Activated CD8-positive, alpha-beta memory T cell treated with anti-CD3 and anti-CD28 coated beads, Interleukin-2, amount 50 U/mL, for 1 hour (primary cell): Measurements from ENCODE around the gene ECM2.

Source experiments
- DNase-seq: peaks from one replicate; pipeline ENCODE4 v3.0.0-alpha.2; 2020; ENCODE audit errors: extremely low read depth

The ECM2 gene

DNA sequence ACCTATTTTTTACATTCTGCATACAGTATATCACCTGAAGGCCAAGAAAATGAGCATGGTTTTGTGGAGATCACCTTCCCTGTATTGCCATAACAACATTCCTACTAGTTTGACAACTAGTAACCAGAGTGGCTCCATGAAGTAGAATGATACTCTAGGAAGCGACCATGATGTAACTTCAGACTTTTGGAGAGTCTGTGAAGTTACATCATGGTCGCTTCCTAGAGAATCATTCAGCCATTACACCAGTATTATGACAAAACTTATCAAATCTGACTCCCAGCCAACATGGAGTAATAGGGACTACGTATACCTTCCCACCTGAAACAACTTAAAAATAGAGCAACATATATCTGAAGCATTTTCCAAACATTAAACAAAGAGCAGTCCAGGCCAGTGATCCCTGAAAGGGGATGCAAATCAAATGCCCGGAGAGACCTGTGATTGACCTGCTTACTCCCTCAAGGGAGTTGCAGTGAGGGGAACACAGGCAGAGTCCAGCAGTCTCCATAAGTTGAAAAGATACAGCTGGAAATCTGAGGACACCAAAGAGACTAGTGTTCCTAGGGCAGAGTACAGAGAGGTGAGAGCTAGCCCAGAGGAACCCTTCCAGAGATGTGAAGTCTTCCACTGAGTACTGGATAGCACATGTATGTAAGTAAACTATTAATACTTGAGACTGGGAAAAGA lies 7.8 kb downstream of the ECM2 start:
- DNase-seq: no peak

DNA sequence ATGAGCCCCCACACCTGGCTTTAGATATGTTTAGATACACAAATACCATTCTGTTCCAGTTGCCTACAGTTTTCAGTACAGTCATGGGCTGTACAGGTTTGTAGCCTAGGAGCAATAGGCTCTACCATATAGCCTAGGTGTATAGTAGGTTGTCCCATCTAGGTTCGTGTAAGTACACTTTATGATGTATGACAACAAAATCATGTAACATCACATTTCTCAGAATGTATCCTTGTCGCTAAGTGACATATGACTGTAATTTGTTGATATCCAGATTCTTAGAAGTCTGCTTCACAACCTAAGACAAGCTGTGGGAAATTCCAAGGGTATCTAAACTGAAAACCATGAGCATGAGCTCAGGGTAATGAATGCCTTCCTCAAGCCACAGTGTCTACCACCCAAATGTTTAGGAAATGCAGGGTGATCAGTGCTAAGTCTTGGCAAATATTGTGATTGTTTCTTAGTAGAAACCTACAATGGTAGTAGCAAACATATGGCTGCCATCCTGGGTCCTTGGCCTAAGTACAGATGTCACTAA lies 8.4 kb downstream of the ECM2 start:
- no peak for DNase-seq

DNA sequence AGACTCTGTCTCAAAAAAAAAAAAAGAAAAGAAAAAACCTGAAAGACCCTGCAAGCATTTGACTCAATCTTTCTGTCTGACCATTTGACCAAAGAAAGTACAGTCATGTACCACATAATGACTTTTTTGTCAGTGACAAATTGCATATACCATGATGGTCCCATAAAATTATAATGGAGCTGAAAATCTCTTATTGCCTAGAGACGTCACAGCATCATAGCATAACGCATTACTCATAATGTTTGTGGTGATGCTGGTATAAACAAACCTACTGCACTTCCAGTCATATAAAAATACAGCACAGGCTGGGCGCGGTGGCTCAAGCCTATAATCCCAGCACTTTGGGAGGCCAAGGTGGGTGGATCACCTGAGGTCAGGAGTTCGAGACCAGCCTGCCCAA lies 10.5 kb downstream of the ECM2 start:
- DNase-seq: no peak

DNA sequence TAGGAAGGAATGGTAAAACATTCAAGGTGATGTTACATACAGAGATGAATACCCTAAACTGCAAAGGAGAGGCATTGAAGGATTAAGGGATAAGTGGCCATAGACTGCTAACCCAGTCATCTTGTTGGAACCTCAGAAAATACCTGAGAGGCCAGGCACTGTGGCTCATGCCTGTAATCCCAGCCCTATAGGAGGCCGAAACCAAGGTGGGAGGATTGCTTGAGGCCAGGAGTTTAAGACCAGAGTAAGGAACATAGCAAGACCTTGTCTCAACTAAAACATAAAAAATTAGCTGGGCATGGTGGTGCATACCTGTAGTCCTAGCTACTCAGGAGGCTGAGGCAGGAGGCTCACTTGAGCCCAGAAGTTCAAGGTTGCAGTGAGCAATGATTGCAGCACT lies 10.9 kb downstream of the ECM2 start:
- no peak for DNase-seq

DNA sequence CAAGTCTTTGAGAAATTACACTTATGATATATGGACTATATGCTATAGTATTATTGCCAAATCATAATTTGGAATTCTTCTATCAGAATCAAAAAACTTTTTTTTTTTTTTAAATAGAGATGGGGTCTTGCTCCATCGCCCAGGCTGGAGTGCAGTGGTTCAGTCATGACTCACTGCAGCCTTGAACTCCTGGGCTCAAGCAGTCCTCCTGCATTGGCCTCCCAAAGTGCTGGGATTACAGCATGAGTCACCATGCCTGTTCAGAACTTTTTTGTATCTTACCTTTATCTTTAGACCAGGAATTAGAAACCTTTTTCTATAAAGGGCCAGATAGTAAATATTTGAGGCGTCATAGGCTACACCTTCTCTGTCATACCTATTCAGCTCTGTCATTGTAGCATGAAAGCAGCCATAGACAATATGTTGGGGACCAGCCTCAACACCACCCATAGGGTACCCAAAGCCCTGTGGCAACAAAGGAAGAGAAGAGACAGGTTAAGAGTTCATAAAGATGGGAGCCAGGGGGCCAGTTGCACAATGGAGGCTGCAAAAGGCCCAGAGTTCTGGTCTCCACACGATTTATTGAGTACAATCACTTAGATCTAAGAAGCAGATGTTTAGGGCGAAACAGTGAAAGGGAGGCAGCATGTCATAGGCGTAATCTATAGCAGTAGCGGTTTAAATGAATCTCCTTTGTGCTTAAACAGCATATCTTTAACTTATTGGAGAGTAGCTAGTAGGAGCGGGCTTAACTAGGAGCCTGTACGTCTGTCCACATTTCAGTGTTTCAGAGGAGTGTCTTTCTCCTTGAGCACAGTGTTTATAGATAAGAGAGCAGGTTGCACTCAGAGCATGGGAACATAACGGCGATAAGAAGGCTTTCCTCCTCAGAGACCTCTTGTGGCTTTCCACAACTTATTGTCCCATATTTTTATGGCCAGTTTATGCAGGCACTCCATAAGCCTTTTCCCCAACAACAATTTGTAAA lies 12.5 kb downstream of the ECM2 start:
- DNase-seq: no peak

DNA sequence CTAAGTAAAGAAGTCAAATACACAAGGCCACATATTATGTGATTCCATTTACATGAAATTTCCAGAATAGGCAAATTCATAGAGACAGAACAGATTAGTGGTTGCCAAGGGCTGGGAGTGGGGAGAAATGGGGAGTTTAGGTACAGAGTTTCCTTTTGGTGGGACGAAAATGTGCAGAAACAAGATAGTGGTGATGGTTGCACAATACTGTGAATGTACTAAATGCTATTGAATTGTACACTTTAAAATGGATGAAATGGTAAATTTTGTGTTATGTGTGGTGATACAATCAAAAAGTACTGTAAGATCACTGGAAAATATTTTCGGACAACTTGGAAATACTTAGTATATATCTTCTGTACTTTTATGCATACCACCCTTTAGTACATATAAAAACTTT lies 15.0 kb downstream of the ECM2 start:
- DNase-seq: no peak

DNA sequence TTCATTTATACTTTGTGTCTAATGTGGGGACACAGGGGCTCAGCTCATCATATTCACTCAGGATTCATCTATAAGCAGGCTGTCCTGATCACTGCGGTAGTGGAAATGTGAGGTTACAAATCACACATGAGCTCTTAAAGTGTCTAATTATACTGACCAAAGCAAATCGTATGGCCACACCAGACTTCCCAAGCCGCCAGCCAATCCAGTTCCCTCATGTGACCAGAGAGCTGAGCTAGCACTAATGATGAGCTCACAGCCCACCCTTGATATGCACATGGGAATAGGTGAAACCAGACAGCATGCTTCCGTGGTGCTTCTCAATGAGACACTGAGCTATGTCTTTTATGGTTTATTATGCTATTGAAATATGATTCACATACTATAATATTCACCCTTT lies 17.6 kb downstream of the ECM2 start:
- no peak for DNase-seq

DNA sequence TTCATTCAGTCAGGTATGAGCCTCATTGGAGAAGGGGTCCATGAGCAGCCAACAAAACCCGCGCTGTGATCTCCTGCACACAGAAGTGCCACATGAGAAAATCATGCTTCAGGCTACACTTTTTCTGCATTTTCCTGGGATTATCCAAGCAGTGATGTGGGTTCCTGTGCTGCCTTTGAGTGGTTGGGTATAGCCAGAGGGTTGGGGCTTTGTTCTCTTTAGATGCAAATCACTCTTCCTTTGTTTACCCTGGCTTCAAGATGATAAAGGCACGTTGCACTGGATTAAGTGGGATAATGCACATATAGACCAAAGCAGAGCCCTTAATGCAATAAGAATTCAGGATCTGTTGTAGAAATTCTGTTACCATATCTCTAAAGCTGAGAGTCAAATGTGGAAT lies 18.7 kb downstream of the ECM2 start:
- DNase-seq: no peak

DNA sequence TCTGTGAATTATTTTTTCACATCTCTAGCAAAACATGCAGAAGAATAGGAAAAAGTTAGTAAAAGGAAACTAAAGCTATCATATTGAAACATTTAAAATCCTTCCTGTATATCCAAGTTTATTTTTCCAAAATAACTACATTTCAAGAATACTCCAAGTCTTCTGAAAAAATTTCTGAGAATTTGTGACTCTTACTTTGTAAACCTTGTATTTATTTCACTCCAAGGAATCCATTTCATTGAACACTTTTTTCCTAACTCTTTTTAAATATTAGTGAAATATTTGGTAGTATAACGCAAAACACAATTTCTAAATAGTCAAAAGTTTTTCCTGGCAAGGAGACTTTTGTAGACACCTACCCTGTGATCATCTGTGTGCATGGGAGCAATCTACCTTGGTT lies 19.3 kb downstream of the ECM2 start:
- DNase-seq: no peak

DNA sequence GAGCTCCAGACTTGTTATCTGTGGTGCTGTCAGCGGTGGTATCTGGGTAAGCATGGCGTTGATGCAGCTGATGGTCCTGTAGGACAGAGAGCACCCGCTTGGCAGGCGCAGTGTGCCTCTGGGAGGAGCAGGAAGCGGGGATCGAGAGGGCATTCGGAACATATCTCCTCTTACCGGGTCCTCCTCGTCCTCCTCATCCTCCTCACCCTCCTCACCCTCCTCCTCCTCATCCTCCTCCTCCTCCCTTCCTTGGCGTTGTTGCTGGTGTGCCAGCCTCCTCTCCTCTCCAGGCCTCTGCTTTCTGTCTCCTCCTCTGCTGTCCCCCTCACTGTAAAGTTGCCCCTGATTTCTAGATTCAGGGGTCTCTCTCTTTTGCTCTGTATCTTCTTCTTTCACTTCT lies 21.2 kb downstream of the ECM2 start:
- DNase-seq: no peak

DNA sequence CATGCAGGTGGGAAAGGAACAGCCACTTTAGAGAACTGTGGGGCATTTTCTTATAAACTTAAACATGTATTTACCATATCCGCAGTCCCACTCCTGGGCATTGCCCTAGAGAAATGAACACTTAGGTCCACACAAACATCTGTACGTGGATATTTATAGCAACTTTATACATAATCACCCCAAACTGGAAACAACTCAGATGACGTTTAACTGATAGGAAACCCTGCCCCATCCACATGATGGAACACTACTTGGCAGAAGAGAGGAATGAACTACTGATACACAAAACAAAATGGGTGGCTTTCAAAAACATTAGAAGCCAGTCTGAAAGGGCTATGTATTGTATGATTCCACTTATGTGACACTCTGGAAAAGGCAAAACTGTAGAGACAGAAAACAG lies 22.4 kb downstream of the ECM2 start:
- no peak for DNase-seq

DNA sequence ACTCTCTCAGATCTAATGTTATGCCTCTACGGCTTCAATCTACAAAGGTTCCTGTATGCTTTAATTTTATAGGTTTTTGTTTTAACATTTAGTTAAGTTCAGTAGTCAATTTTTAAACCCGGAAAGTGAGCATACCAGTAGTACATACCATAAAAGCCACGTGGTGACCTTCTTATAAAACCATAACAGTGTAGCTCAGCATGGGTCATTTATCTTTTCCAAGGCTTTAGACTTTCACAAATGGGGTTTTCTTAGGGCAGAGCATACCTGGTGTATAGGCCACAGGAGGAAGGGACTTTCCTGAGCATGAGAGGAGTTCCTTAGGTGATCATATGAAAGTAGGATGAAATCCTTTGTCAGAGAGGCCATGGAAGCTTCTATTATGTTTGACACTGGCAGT lies 23.2 kb downstream of the ECM2 start:
- DNase-seq: no peak

DNA sequence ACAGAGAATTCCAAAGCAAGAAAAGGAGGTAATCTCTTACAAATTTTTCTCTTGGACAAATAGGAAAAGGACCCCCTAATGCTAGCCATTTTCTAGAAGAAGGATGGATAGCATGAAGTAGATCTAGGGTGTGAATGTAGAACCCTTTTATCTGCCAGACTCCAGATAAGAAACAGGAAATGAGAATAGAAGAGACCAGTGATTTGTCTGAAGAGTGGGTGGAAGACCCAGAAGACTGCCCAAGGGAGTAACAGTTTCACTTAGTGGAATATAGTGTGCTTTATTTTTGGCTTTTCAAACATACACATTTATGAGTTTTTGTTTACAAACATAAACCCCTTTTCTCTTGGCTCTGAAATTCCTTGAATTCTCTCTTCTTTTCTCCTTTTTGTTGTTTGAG lies 25.0 kb downstream of the ECM2 start:
- no peak for DNase-seq

DNA sequence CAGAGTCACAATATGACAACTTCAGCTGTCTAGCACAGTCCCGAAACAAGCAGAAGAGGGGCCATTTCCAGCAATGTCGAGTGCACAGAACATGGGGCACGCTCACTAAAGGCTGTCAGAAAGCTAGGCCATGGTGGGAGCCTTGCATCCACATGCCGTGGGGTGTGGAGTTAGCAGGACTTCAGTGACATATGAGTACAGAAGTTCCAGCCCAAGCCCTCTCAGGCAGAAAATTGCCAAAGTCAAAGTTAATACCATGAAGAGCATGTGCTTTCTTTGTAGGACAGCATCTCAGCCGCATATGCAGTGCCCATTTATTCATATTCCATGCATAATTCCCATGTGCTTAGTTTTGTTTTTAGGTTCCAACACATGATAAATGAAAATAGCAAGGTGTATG lies 26.7 kb downstream of the ECM2 start:
- DNase-seq: no peak

DNA sequence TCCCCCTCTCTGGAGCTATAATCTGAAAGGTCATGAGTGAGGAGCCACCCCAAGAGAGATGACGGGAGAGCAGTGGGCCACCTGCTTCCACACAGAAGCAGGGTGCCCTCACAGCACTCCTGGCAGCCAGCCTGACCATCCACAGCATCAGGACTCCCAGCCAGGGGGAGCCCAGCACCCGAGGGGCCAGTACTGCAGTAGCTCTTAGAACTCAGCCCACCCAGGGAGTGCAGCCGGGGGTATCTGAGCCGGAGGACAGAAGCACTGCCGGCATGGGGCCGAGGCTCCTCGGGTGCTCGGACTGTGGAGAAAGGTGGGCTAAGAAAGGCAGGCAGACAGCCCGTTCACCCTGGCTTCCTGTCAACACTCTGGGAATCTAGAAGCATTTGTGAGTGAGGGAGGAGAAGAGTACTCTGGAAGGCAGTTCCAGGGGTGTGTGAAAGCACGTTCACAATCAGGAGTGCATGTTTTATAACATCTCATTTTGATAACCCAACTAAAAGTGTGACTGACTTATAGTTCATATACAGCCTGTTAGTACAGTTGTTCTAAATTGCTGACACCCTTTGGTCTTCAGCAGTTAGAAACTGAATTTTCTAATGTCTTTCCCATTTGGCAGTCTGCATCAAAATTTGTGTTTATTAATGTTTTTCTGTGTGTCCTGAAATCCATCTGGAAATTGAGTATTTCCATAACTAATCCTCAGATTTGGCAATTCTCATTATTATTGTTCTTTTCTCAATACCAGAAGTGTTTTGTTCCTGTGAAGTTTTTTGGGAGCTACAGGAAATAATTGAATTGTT lies 27.6 kb downstream of the ECM2 start:
- DNase-seq: no peak

DNA sequence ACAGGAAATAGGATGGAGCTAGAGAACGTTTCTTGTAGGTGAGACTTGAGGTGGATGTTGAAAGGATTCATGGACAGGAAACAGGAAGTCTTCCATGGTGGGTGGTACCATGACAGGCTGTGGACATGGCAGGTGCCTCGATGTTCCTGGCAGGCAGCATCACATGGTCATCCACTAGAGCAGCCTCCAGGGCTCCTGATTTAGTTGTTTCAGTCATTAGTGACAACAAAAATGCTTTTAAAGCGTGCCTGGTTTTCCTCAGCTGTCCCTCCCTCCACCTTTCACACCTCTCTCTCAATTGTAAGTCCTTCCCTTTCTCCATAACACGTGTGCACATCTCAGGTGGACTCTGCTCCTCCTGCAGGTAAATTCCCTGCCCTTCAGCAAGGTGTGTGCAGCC lies 28.3 kb downstream of the ECM2 start:
- no peak for DNase-seq

DNA sequence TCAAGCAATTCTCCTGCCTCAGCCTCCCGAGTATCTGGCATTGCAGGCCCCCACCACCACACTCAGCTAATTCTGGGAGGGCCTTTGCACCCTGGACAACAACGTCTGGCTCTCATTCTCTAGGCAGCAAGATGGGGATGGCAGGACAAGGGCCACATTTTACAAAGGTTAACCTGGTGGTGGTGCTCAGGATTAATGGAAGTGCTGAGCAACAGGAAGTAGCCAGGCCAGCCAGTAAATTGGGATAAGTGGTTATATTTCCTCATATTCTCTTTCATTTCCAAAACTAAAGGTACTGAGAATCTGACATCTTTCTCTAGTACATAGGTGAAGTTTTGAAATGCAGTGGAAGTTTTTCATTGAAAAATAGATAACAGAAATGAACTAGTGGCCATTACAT lies 28.8 kb downstream of the ECM2 start:
- no peak for DNase-seq

DNA sequence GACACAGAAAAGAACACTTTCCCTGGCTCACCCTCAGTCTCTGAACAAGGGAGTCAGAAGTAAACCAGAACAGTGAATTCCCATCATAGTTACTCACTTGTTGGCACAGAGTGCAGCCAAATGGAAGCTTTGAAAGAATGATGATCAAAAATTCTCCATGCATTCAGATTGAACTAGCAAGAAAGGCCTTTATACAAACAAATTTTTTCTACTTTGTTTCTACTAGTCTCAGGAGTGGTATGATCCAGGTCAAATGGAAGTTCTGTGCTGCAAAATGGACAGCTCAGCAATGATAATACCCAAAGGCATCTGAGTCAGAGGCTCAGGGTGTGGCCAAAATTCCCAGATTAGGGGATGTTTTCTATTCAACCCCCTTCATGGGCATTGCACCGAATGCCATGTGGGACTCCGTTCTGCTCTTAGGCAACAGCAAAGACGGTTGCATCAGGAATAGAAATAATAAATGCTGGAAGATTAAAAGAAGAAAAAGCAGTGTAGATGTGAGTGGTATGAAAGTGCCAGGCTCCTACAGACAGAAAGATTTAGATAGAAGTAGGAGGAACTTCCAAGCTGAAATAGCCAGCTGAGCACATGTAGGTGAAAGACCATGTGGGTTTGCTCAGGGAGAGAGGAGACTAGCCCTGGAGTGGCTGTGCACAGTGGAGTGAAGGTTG lies 29.5 kb downstream of the ECM2 start:
- no peak for DNase-seq

DNA sequence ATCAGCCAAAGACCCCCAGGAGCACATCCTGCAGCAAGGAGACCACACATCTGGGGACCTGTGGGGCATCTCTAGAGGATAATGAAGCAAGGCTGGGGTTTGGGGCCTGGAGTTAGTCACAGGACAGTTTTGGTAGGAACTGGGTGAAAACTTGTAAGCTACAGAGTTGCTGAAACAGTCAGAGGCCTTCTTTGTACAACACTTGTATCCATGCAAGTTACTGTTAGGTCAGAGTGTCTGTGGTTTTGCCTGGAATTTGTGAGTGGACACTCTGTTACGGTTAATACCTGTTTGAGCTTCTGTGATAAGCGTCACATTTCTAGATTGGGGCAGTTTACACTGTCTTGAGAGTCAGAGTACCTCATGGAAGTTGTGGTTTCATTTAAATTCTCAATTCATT lies 30.9 kb downstream of the ECM2 start:
- no peak for DNase-seq

DNA sequence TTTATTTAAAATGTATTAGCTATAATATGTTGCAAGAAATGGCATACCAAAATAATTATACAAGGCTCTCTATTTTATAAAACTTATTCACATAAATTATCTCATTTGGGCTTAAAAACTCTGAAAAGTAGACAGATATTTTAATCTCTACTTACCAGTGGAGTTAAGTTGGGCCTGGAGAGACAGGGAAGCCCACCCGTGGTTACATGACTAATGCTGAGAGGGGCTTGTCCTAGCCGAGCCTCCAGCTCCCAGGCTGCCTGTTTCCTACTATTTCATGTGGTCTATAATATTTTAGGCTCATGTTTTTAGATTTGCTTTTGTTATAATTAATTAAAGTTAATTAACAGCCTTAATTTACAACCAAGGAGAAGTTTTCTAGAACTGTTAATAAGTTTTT lies 32.6 kb downstream of the ECM2 start:
- no peak for DNase-seq

DNA sequence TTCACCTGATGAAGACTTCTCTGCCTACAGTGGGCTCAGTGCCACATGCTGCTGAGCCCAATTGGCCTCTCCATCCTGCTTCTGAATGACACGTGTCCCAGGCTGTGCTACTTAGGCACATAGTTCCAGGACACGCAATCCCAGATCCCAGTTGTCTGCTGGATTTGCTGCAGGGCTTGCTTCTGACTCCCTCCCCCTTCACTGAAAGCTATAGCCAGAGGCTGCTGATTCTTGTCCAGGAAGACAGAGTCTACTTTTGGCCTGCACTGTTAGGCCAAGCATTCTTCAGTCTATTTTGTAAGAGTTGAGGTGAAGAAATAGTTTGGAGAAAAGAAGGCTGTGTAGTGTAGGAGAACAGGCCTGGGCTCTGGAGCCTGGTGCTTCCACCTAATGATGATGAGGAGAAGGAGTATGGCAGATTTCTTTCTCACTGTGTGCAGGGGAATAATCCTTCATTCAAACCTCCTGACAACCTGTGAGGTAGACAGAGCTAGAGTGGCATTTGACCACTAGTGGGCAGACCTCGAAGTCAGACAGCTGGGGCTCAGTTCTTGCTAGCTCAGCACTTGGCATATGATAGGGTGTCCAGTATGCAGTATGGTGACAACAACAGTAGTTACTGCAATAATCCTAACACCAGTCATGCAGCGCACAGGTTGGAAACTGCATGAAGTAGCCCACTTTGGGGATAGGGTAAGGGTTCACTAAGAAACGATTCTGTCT lies 34.0 kb downstream of the ECM2 start:
- no peak for DNase-seq
